ENCODE results near the gene MAP1LC3C. TPM values are rescaled to one million over a fixed set of nuclear protein-coding genes. Genes with fewer than 3 reads are reported as not detected.
A peak's percentile ranks its signal among the peaks of the same experiment; 100 is the strongest.
"Not testable (repeated sequence)": the region's sequence is repeated elsewhere in the genome, so short reads cannot be mapped to it uniquely, and the experiment has no call there.

Gene MAP1LC3C
- total RNA-seq, 2 experiments from 2014 or later: not detected

DNA sequence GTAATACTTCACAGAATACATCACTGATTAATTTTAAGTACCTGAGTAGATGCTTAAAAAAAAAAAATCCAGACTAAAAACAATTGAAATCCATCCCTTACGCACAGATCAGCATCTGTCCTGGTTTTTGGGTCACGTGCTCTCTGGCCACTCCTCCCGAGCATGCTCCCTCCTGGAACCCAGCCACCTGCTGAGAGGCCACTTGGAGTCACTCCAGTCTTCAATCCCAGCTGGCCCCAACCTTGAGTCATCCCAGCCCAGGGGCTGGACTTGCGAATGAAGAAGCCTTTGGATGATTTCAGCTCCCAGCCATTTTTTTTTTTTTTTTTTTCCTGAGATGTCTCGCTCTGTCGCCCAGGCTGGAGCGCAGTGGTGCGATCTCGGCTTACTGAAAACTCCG, 8.9 kb downstream of the MAP1LC3C start:
- H3K9me3 Mint-ChIP-seq (ENCODE audit: low read depth): no peaks in the 10 kb centered on the region
- no peak overlapping the region for H3K4me3 Mint-ChIP-seq
- H3K4me1 Mint-ChIP-seq: no peaks in the 10 kb centered on the region
- CTCF ChIA-PET: no interaction called here
- H3K36me3 Mint-ChIP-seq (ENCODE audit: low read depth): no peaks in the 10 kb centered on the region
- POLR2A ChIA-PET: no interaction called here
- ATAC-seq (no peak), DNase-seq (no peak)
- intact Hi-C loops (cut with DNase I, micrococcal nuclease): no loop called here
- peaks cover 8% of the 10 kb centered on the region for H3K27me3 Mint-ChIP-seq
- H3K27ac Mint-ChIP-seq: no peak overlapping the region

DNA sequence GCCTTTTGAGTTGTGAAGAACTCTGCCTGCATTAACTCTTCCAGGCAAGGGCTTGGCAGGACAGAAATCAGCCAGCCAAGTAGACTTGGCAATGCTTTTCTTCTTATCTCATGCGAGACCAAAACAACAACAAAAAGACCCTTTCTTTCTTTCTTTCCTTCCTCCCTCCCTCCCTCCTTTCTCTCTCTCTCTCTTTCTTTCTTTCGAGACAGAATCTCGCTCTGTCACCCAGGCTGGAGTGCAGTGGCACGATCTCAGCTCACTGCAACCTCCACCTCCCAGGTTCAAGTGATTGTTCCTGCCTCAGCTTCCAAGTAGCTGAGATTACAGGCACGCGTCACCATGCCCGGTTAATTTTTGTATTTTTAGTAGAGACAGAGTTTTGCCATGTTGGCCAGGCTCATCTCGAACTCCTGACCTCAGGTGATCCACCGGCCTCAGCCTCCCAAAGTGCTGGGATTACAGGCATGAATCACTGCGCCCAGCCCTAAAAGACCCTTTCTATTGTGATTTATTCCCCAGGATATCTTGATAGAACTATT, 10.4 kb downstream of the MAP1LC3C start:
- H3K4me1 Mint-ChIP-seq; H3K27ac Mint-ChIP-seq; H3K4me3 Mint-ChIP-seq; ATAC-seq; H3K36me3 Mint-ChIP-seq (ENCODE audit: low read depth); H3K27me3 Mint-ChIP-seq; DNase-seq; H3K9me3 Mint-ChIP-seq (ENCODE audit: low read depth); POLR2A ChIA-PET: not testable (repeated sequence)
- intact Hi-C loops (cut with DNase I, micrococcal nuclease): loop anchor here in 1 of 2 experiments (5.0 kb wide), 1 partner anchor 91 kb away; no protein-coding TSS in a partner anchor
- CTCF ChIA-PET: interaction anchor here (1.3 kb wide), 1 partner anchor 10 kb away, joined by 5 read pairs; the partner anchor contains the start of gene MAP1LC3C

DNA sequence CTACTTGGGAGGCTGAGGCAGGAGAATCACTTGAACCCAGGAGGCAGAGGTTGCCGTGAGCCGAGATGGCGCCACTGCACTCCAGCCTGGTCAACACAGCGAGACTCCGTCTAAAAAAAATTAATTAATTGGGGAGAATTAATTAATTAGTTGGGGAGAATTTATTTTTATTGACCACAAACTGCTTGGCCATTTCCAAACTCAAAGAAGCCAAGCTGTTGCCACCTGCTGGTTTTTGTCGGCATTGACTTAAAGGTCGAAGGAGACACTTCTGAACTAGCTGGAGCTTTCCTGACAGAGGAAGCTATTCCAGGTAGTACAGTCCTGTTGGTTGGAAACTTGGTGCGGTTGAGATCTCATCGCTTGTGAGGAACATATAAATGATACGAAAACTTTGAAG, 13.1 kb downstream of the MAP1LC3C start:
- CTCF ChIA-PET: interaction anchor here (0.8 to 1.3 kb wide), 4 partner anchors 13 to 93 kb away, joined by 3 to 5 read pairs (median 3); partner anchors contain the start of gene MAP1LC3C

GRCh38 chr1:241979926-241980325, 19.0 kb downstream of the MAP1LC3C start:
- no peaks in the 10 kb centered on the region for H3K36me3 Mint-ChIP-seq (ENCODE audit: low read depth)
- H3K4me1 Mint-ChIP-seq: no peaks in the 10 kb centered on the region
- no peak overlapping the region for H3K4me3 Mint-ChIP-seq
- ATAC-seq (no peak), DNase-seq (no peak)
- H3K27me3 Mint-ChIP-seq: no peaks in the 10 kb centered on the region
- H3K9me3 Mint-ChIP-seq (ENCODE audit: low read depth): no peaks in the 10 kb centered on the region
- no peak overlapping the region for H3K27ac Mint-ChIP-seq
- intact Hi-C loops (cut with DNase I, micrococcal nuclease): no loop called here
- POLR2A ChIA-PET: no interaction called here
- CTCF ChIA-PET: interaction anchor here (0.8 kb wide), 1 partner anchor 18 kb away, joined by 3 read pairs; the partner anchor contains the start of gene MAP1LC3C

More for the DNA sequence above, 13.1 kb downstream of the MAP1LC3C start:
- Mint-ChIP-seq H3K4me3 (no peak overlapping the region), H3K9me3 (ENCODE audit: low read depth) (no peaks in the 10 kb centered on the region), H3K27ac (no peak overlapping the region), H3K36me3 (ENCODE audit: low read depth) (no peaks in the 10 kb centered on the region), H3K27me3 (peaks cover 5% of the 10 kb centered on the region), H3K4me1 (no peaks in the 10 kb centered on the region)
- intact Hi-C loops (cut with DNase I, micrococcal nuclease): loop anchor here in 1 of 2 experiments (5.0 kb wide), 1 partner anchor 88 kb away; no protein-coding TSS in a partner anchor
- POLR2A ChIA-PET: no interaction called here
- DNase-seq (peak; percentile 19), ATAC-seq (no peak)

DNA sequence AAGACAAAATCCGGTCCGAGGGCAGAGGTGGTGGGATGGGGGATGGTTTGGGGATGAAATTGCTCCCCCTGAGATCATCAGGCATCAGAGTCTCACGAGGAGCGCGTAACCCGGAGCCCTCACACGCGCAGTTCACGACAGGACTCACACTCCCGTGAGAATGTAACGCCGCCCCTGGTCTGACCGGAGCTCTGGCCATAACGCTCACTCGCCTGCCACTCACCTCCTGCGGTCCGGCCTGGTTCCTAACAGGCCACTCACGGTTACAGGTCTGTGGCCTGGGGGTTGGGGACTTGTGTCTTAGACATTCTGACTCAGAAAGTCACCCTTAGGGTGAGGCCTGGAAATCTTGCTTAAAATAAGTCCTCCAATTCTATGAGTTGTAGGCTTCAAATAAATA, 19.8 kb downstream of the MAP1LC3C start:
- Mint-ChIP-seq H3K4me1 (no peaks in the 10 kb centered on the region), H3K9me3 (ENCODE audit: low read depth) (no peaks in the 10 kb centered on the region), H3K36me3 (ENCODE audit: low read depth) (no peaks in the 10 kb centered on the region), H3K27ac (no peak overlapping the region), H3K27me3 (no peaks in the 10 kb centered on the region), H3K4me3 (no peak overlapping the region)
- intact Hi-C loops (cut with DNase I, micrococcal nuclease): no loop called here
- POLR2A ChIA-PET: interaction anchor here (0.7 kb wide), 1 partner anchor 266 kb away, joined by 3 read pairs; no protein-coding TSS in a partner anchor
- CTCF ChIA-PET: no interaction called here
- ATAC-seq (no peak), DNase-seq (no peak)

GRCh38 chr1:241976229-241976628, 22.7 kb downstream of the MAP1LC3C start:
- ATAC-seq (no peak), DNase-seq (no peak)
- no peaks in the 10 kb centered on the region for H3K9me3 Mint-ChIP-seq (ENCODE audit: low read depth)
- no peak overlapping the region for H3K4me3 Mint-ChIP-seq
- ChIA-PET CTCF (no interaction called here), POLR2A (no interaction called here)
- no peaks in the 10 kb centered on the region for H3K36me3 Mint-ChIP-seq (ENCODE audit: low read depth)
- H3K27me3 Mint-ChIP-seq: no peaks in the 10 kb centered on the region
- H3K4me1 Mint-ChIP-seq: no peaks in the 10 kb centered on the region
- intact Hi-C loops (cut with DNase I, micrococcal nuclease): no loop called here
- no peak overlapping the region for H3K27ac Mint-ChIP-seq

GRCh38 chr1:241972703-241973369, 26.1 kb downstream of the MAP1LC3C start:
- H3K27me3 Mint-ChIP-seq: no peaks in the 10 kb centered on the region
- H3K36me3 Mint-ChIP-seq (ENCODE audit: low read depth): no peaks in the 10 kb centered on the region
- ChIA-PET CTCF (interaction anchor here (0.7 kb wide), 1 partner anchor 9 kb away, joined by 3 read pairs; no protein-coding TSS in a partner anchor), POLR2A (no interaction called here)
- H3K4me1 Mint-ChIP-seq: no peaks in the 10 kb centered on the region
- H3K27ac Mint-ChIP-seq: no peak overlapping the region
- H3K9me3 Mint-ChIP-seq (ENCODE audit: low read depth): no peaks in the 10 kb centered on the region
- intact Hi-C loops (cut with DNase I, micrococcal nuclease): loop anchor here in 1 of 2 experiments (5.0 kb wide), 1 partner anchor 61 kb away; no protein-coding TSS in a partner anchor
- no peak overlapping the region for H3K4me3 Mint-ChIP-seq
- no peak for DNase-seq
- no peak for ATAC-seq

DNA sequence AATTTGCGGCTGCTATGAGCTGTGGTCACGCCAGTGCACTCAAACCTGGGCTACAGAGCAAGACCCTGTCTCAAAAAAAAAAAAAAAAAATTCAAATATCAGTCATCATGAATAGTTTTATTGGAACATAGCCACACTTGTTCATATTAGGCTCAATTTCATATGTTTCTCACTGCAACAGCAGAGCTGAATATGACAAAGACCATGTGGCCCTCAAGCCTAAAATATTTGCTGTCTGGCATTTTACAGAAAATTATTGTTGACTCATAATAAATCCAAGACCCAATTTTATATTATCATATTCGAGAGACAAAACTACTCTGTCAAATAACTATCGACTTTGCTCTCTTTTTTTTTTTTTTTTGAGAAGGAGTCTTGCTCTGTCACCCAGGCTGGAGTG, 30.3 kb downstream of the MAP1LC3C start:
- no peak for ATAC-seq
- H3K27me3 Mint-ChIP-seq: no peaks in the 10 kb centered on the region
- H3K9me3 Mint-ChIP-seq (ENCODE audit: low read depth): no peaks in the 10 kb centered on the region
- H3K27ac Mint-ChIP-seq: no peak overlapping the region
- POLR2A ChIA-PET: no interaction called here
- H3K4me3 Mint-ChIP-seq: no peak overlapping the region
- intact Hi-C loops (cut with DNase I, micrococcal nuclease): no loop called here
- H3K4me1 Mint-ChIP-seq: no peaks in the 10 kb centered on the region
- DNase-seq: no peak
- CTCF ChIA-PET: no interaction called here
- H3K36me3 Mint-ChIP-seq (ENCODE audit: low read depth): no peaks in the 10 kb centered on the region

DNA sequence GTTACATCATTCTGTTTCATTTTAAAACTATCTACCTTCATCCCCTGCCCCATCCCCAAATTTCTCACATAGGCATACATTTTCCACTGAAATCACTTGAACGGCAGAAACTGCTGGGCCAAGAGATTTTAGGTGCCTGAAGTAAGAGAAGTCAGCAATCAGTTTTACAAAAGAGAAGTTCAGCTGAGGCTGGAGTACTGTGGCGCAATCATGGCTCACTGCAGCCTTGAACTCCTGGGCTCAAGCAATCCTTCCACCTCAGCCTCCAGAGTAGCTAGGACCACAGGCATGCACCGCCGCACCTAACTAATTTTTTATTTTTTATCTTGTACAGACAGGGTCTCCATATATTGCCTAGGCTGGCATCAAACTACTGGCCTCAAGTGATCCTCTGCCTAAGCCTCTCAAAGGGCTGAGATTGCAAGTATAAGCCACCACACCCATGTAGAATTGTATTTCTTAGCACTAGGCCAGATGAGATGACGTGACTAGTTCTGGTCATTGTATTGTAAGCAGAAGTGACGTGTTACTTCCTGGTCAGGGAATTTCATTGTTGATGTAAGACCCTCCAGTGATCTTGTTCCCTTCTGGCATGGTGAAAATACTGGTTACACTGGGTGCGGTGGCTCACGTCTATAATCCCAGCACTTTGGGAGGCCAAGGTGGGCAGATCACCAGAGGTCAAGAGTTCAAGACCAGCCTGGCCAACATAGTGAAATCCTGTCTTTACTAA, 34.2 kb downstream of the MAP1LC3C start:
- Mint-ChIP-seq H3K27me3 (no peaks in the 10 kb centered on the region), H3K27ac (no peak overlapping the region), H3K9me3 (ENCODE audit: low read depth) (no peaks in the 10 kb centered on the region), H3K4me3 (no peak overlapping the region), H3K4me1 (no peaks in the 10 kb centered on the region), H3K36me3 (ENCODE audit: low read depth) (no peaks in the 10 kb centered on the region)
- DNase-seq (no peak), ATAC-seq (no peak)
- intact Hi-C loops (cut with DNase I, micrococcal nuclease): no loop called here
- ChIA-PET POLR2A (no interaction called here), CTCF (no interaction called here)

GRCh38 chr1:241963722-241964121, 35.2 kb downstream of the MAP1LC3C start:
- Mint-ChIP-seq H3K4me1 (no peaks in the 10 kb centered on the region), H3K36me3 (ENCODE audit: low read depth) (no peaks in the 10 kb centered on the region)

GRCh38 chr1:241962153-241962552, 36.7 kb downstream of the MAP1LC3C start:
- CTCF ChIA-PET: no interaction called here
- no peaks in the 10 kb centered on the region for H3K27me3 Mint-ChIP-seq
- DNase-seq: no peak
- intact Hi-C loops (cut with DNase I, micrococcal nuclease): no loop called here
- no peaks in the 10 kb centered on the region for H3K9me3 Mint-ChIP-seq (ENCODE audit: low read depth)
- no peak for ATAC-seq
- H3K27ac Mint-ChIP-seq: no peak overlapping the region
- POLR2A ChIA-PET: no interaction called here
- no peak overlapping the region for H3K4me3 Mint-ChIP-seq
- H3K4me1 Mint-ChIP-seq: no peaks in the 10 kb centered on the region
- no peaks in the 10 kb centered on the region for H3K36me3 Mint-ChIP-seq (ENCODE audit: low read depth)

More at GRCh38 chr1:241963722-241964121, 35.2 kb downstream of the MAP1LC3C start:
- POLR2A ChIA-PET: no interaction called here
- intact Hi-C loops (cut with DNase I, micrococcal nuclease): no loop called here
- CTCF ChIA-PET: no interaction called here
- H3K27me3 Mint-ChIP-seq: no peaks in the 10 kb centered on the region
- no peak for DNase-seq
- ATAC-seq: no peak
- H3K9me3 Mint-ChIP-seq (ENCODE audit: low read depth): no peaks in the 10 kb centered on the region
- H3K4me3 Mint-ChIP-seq: no peak overlapping the region
- H3K27ac Mint-ChIP-seq: no peak overlapping the region

All from activated CD4-positive, alpha-beta T cell treated with anti-CD3 and anti-CD28 coated beads for 36 hours (primary cell).